ENCODE data around the gene FAM193A.

GRCh38 chr4:2572076-2572475 is 35.6 kb downstream of the FAM193A start:
- TF ChIP-seq CTCF (IDR thresholded peaks at IDR 0.05) (no peak), POLR2A (IDR thresholded peaks at IDR 0.05) (no peak)

Data from adrenal gland (tissue), 5 donors.